Measurements from ENCODE around the gene ATP11A. TPM values are rescaled to one million over a fixed set of nuclear protein-coding genes. Genes with fewer than 3 reads are reported as not detected.

Gene ATP11A
- total RNA-seq, 1 experiment from 2014 or later = 65.3 TPM

DNA sequence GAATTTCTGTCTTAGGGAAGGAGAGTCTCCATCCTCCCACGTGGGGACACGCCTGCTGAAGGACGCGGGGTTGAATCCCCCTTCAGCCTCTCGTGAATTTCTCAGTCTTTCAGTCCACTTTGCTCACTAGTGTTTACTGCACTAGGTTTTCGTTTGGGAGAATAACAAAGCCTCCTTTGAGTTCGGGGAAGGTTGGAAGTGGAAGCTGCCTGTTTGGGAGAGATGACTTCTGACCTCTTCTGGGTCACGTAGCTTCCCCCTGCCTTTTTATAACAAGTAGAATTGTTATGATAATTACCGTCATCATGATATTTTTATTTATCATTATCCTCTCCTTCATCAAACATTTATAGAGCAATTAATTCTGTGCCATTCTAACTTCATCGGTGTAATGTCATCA, 60.7 kb downstream of the ATP11A start:
- no peak overlapping the region; a peak in 1 of 7 replicates for H3K27ac Mint-ChIP-seq
- WGBS (ENCODE audit: extremely low coverage, insufficient read length, low lambda C conversion rate) = no CpG with 5 or more reads among the region's 10 CpGs
- peaks cover 3% of the 10 kb centered on the region for H3K23me2 ChIP-seq (ENCODE audit: insufficient read length, low read depth, low read length, poor library complexity, severe bottlenecking)
- no peak overlapping the region for H2BK5ac ChIP-seq (ENCODE audit: insufficient read length, low read length)
- no peak overlapping the region for H2AK5ac ChIP-seq (ENCODE audit: insufficient read length, low read length)
- H3K14ac ChIP-seq (ENCODE audit: insufficient read depth, low read length) = no peak overlapping the region
- H3K79me2 ChIP-seq (ENCODE audit: insufficient read depth, low read length) = peaks cover 2% of the 10 kb centered on the region
- H2AFZ ChIP-seq (ENCODE audit: low read length) = no peak overlapping the region
- no peak overlapping the region for H4K91ac ChIP-seq (ENCODE audit: insufficient read length, low read depth, low read length)
- peaks cover 0 to 2% (median 0%) of the 10 kb centered on the region in 3 experiments; a peak in 2 of 7 replicates for H3K36me3 Mint-ChIP-seq (ENCODE audit: insufficient read depth in 1 of 3, low read depth in 3 of 3)
- no peaks in the 10 kb centered on the region for H3K27me3 ChIP-seq (ENCODE audit: insufficient read depth, low read length)
- H3K4me3 Mint-ChIP-seq = no peak overlapping the region
- no peaks in the 10 kb centered on the region for H4K20me1 ChIP-seq (ENCODE audit: control insufficient read depth, insufficient read depth, insufficient read length)
- H4K5ac ChIP-seq (ENCODE audit: insufficient read length, low read depth, low read length) = no peak overlapping the region
- H3K4me2 ChIP-seq (ENCODE audit: insufficient read depth, insufficient read length, low read length) = no peak overlapping the region
- H3K27me3 Mint-ChIP-seq (ENCODE audit: low read depth) = no peaks in the 10 kb centered on the region
- H3K27ac ChIP-seq (ENCODE audit: insufficient read length, low read depth, low read length) = no peak overlapping the region
- H2BK120ac ChIP-seq (ENCODE audit: low read depth, low read length, poor library complexity, severe bottlenecking) = no peak overlapping the region
- H3K56ac ChIP-seq (ENCODE audit: insufficient read length, low read depth, low read length) = no peak overlapping the region
- H3K4ac ChIP-seq (ENCODE audit: low read depth, low read length) = no peak overlapping the region
- H3K4me1 Mint-ChIP-seq = peaks cover 7 to 28% of the 10 kb centered on the region in 2 experiments
- H3K18ac ChIP-seq (ENCODE audit: insufficient read length, low read depth, low read length) = no peak overlapping the region
- H3K79me1 ChIP-seq (ENCODE audit: insufficient read depth, low read depth, low read length, poor library complexity, severe bottlenecking) = no peaks in the 10 kb centered on the region
- TF ChIP-seq, protein P1, sequence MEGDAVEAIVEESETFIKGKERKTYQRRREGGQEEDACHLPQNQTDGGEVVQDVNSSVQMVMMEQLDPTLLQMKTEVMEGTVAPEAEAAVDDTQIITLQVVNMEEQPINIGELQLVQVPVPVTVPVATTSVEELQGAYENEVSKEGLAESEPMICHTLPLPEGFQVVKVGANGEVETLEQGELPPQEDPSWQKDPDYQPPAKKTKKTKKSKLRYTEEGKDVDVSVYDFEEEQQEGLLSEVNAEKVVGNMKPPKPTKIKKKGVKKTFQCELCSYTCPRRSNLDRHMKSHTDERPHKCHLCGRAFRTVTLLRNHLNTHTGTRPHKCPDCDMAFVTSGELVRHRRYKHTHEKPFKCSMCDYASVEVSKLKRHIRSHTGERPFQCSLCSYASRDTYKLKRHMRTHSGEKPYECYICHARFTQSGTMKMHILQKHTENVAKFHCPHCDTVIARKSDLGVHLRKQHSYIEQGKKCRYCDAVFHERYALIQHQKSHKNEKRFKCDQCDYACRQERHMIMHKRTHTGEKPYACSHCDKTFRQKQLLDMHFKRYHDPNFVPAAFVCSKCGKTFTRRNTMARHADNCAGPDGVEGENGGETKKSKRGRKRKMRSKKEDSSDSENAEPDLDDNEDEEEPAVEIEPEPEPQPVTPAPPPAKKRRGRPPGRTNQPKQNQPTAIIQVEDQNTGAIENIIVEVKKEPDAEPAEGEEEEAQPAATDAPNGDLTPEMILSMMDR (conservative IDR thresholded peaks at IDR 0.05) = no peak
- no peaks in the 10 kb centered on the region for H3K9me3 Mint-ChIP-seq
- H3K23ac ChIP-seq (ENCODE audit: insufficient read length, low read depth, low read length) = no peak overlapping the region
- no peaks in the 10 kb centered on the region for H3K9me3 ChIP-seq (ENCODE audit: control insufficient read depth, low read depth, low read length)
- H2BK15ac ChIP-seq (ENCODE audit: low read depth, low read length) = no peak overlapping the region
- 0 out of 2 replicates have a peak, but pooled peaks cover 3% of the 10 kb centered on the region for H3K4me1 ChIP-seq (ENCODE audit: insufficient read depth, low read length)
- H2BK12ac ChIP-seq (ENCODE audit: insufficient read length, low read depth, low read length) = no peak overlapping the region
- no peak overlapping the region for H3K9ac ChIP-seq (ENCODE audit: extremely low read depth, insufficient read length, low read length)
- H2BK20ac ChIP-seq (ENCODE audit: low read depth, low read length, poor library complexity, severe bottlenecking) = no peak overlapping the region
- no peak overlapping the region for H4K8ac ChIP-seq (replicated peaks; ENCODE audit: insufficient read length, low read depth, low read length)
- H3T11ph ChIP-seq (ENCODE audit: low read length) = no peak overlapping the region
- DNase-seq = no peak

All from H9 (cell line).